Fibroblast of skin of abdomen (primary cell): ENCODE data around the gene TANGO6.

Source experiments
- DNase-seq: peaks from one replicate; pipeline ENCODE4 v3.0.0-alpha.2; 2013

TANGO6 gene

GRCh38 chr16:68869492-68870088, 26.3 kb downstream of the TANGO6 start:
- DNase-seq: no peak

DNA sequence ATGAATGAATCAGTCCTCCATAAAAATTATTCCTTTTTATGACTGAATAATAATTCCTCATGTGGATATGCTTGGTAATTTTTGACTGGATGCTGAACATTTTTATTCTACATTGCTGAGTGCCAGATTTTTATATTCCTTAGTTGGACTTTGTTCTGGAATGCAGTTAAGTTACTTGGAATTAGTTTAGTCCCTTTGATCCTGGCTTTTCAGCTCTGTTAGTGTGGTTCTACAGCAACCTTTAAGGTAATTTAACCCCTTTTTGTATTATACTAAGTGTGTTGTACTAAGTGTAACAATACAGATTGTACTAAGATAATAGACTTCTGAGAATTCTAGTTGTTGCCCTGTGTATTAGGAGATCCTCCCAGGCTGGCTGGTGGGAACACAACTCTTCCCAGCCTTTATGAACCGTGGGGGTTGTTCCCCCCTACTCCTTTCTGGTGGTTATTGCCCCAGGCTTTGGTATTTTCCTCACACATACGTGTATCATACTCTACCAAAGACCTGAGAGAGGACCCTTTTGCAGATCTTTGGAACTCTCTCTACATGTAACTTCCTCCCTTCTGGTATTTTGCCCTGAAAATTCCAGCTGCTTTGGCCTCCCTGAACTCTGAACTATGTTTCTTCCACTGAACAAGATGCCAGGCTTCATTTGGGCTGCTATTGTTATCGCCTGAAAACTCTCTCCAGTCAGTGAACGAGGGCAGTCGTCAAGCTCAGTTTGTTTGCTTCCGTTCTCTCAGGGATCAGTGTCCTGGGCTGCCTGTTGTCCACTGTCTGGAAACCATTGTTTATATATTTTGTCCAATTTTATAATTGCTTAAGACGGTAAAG, 30.5 kb downstream of the TANGO6 start:
- DNase-seq: no peak

GRCh38 chr16:68875871-68876270, 32.5 kb downstream of the TANGO6 start:
- DNase-seq: no peak

DNA sequence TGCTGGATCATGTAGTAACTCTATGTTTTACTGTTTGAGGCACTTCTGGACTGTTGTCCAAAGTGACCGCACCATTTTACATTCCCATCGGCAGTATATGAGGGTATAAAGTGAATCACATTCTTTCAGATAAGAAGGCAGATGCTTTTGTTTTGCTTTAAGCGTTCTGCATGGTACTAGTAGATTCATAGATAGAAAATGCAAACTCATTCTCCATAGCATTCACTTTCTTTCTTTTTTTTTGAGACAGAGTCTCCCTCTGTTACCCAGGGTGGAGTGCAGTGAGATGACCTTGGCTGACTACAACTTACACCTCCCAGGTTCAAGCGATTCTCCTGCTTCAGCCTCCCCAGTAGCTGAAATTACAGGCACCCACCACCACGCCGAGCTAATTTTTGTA, 40.4 kb downstream of the TANGO6 start:
- DNase-seq: no peak

GRCh38 chr16:68884401-68884800, 41.1 kb downstream of the TANGO6 start:
- DNase-seq: peak; percentile 42

- no peak for DNase-seq
Measured at GRCh38 chr16:68884861-68885720, 41.8 kb downstream of the TANGO6 start.

- no peak for DNase-seq
Measured at GRCh38 chr16:68887107-68887506, 43.8 kb downstream of the TANGO6 start.

GRCh38 chr16:68889508-68890150, 46.3 kb downstream of the TANGO6 start:
- no peak for DNase-seq

DNA sequence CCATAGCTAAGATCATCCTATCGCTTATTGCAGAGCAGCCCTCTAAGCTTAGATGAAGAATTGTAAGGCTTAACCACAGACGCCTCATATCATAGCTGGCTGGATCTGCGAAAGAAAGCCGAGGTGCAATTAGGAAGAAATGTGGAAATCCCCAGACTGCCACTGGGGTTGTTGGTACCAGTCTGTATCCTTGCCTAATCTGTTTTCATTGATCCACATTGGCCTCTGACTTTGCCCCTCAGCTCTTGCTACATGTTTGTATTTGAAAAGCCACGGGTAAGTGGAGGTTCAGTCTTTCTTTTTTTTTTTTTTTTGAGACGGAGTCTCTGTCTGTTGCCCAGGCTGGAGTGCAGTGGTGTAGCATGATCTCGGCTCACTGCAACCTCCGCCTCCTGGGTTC, 48.9 kb downstream of the TANGO6 start:
- no peak for DNase-seq

- DNase-seq: no peak
Measured at GRCh38 chr16:68892898-68893297, 49.6 kb downstream of the TANGO6 start.

- DNase-seq: peak; percentile 21
Measured at GRCh38 chr16:68893710-68894705, 50.7 kb downstream of the TANGO6 start.

DNA sequence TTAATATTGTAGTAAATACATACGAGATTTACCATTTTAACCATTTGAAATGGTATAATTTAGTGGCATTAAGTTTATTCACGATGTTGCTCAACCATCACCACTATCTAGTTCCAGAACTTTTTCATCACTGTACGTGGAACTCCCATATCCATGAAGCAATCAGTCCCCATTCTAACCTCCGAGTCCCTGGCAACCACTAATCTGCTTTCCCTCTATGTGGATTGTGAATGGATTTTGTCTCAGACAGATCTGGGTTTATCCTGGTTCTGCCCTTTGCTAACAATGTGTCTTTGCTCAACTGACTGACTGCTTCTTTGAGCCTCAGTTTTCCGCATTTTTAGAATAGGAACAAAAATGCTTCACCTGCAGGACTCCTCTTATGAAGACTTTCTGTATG, 51.4 kb downstream of the TANGO6 start:
- no peak for DNase-seq

GRCh38 chr16:68898026-68898425, 54.7 kb downstream of the TANGO6 start:
- DNase-seq: no peak

- DNase-seq: no peak
Measured at GRCh38 chr16:68900009-68900408, 56.7 kb downstream of the TANGO6 start.

- peak; percentile 68 for DNase-seq
Measured at GRCh38 chr16:68902003-68902968, 59.0 kb downstream of the TANGO6 start.

DNA sequence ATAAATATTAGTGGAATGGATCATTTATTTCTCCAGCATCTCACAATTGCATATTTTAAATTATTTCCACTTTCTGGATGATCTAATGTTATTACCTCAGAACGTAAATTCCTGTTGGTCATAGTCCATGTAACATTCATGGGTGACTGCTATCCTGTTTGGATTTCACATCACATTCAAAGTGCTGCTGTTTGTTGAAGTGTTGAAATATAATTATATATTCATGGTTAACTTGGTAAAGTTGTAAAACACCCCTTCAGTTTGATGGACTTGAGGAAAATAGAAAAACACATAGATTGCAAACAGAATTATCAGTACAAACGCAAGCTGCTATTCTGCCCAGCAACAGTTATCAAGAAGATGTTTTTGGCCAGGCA, 59.6 kb downstream of the TANGO6 start:
- no peak for DNase-seq

GRCh38 chr16:68907297-68907696, 64.0 kb downstream of the TANGO6 start:
- no peak for DNase-seq

GRCh38 chr16:68907781-68908181, 64.5 kb downstream of the TANGO6 start:
- DNase-seq: no peak

DNA sequence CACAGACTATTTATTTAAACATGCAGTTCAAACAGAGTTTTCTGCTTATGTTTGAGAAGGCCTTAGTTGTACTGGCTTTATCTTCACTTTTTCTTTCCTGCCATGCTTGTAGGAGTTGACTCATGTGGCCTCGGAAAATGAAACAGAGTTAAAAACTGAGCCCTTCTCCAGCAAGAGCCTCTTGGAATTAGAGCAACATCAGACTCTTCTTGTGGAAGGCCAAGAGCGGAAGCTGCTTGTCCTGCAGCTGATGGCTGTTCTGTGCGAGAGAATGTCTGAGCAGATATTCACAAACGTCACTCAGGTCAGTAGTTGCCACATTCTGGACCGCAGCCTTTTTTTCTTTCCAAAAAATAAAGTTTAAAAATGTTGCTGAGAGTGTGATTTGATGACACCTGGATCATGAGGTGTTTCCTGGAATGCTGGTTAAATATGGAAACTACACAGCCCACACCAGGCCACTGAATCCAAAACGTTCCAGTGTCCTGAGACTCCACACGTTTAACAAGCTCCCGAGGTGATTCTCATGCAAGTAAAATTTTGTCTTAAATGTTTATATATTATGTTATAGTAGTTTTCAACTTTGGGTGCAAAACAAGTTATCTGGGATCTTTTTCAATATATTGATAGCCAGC, 65.9 kb downstream of the TANGO6 start:
- no peak for DNase-seq

- no peak for DNase-seq
Measured at GRCh38 chr16:68910051-68910450, 66.7 kb downstream of the TANGO6 start.
